GM19023 (cell line): Measurements from ENCODE around the gene GPN2.

Source experiments
- ATAC-seq: cut with Tn5 transposase; IDR thresholded peaks from one replicate; pipeline ENCODE4 v1.9.1; 2021; ENCODE audit warnings: mild to moderate bottlenecking, moderate library complexity; ENCODE audit not compliant: unreplicated experiment

The GPN2 gene

GRCh38 chr1:26889551-26890466 lies at the start of gene GPN2:
Gene GPN2 (minus strand): TSS chr1:26890283. CDS start chr1:26890096, 187 bp downstream.
- peak; percentile 86 for ATAC-seq

- ATAC-seq: no peak
These were observed 48.6 kb upstream of the GPN2 start for GRCh38 chr1:26938659-26939025.

- ATAC-seq: no peak
These were observed 48.0 kb upstream of the GPN2 start for GRCh38 chr1:26938004-26938658.

GRCh38 chr1:26936823-26937222 lies 46.7 kb upstream of the GPN2 start:
- no peak for ATAC-seq

- no peak for ATAC-seq
These were observed 42.4 kb upstream of the GPN2 start for GRCh38 chr1:26932531-26932930.

- no peak for ATAC-seq
These were observed 33.6 kb upstream of the GPN2 start for GRCh38 chr1:26923711-26924110.

- ATAC-seq: no peak
These were observed 32.8 kb upstream of the GPN2 start for GRCh38 chr1:26922901-26923300.

- ATAC-seq: no peak
These were observed 32.3 kb upstream of the GPN2 start for GRCh38 chr1:26922431-26922729.

- peak; percentile 95 for ATAC-seq
These were observed 31.7 kb upstream of the GPN2 start, which contains the start of gene NUDC for GRCh38 chr1:26921540-26922430. Gene NUDC (plus strand): TSS chr1:26921743. CDS start chr1:26921849, 106 bp downstream.

- peak; percentile 22 for ATAC-seq
These were observed 31.1 kb upstream of the GPN2 start for GRCh38 chr1:26921126-26921539.

GRCh38 chr1:26915204-26915842 lies 25.2 kb upstream of the GPN2 start:
- no peak for ATAC-seq

- no peak for ATAC-seq
These were observed 23.9 kb upstream of the GPN2 start, which contains the start of gene NR0B2 for GRCh38 chr1:26913754-26914619. Gene NR0B2 (minus strand): TSS chr1:26913975. CDS start chr1:26913940, 35 bp downstream.

GRCh38 chr1:26913389-26913753 lies 23.3 kb upstream of the GPN2 start:
- no peak for ATAC-seq

GRCh38 chr1:26912147-26912490 lies 22.0 kb upstream of the GPN2 start:
- no peak for ATAC-seq

GRCh38 chr1:26911399-26912146 lies 21.5 kb upstream of the GPN2 start:
- no peak for ATAC-seq

- no peak for ATAC-seq
These were observed 20.5 kb upstream of the GPN2 start for GRCh38 chr1:26910343-26911160.

- ATAC-seq: no peak
These were observed 19.9 kb upstream of the GPN2 start for GRCh38 chr1:26909951-26910342.
